Skeletal muscle cell (primary cell): ENCODE results near the gene THRB.

Source experiments
- DNase-seq: peaks from one replicate; pipeline ENCODE4 v3.0.0-alpha.2; 2010; ENCODE audit warnings: low read depth
- H3K4me3 ChIP-seq: 2 replicates; pipeline ENCODE4 v1.5.1; 2011; ENCODE audit warnings: low read depth, mild to moderate bottlenecking, control low read depth, low read length, moderate library complexity

Gene THRB

DNA sequence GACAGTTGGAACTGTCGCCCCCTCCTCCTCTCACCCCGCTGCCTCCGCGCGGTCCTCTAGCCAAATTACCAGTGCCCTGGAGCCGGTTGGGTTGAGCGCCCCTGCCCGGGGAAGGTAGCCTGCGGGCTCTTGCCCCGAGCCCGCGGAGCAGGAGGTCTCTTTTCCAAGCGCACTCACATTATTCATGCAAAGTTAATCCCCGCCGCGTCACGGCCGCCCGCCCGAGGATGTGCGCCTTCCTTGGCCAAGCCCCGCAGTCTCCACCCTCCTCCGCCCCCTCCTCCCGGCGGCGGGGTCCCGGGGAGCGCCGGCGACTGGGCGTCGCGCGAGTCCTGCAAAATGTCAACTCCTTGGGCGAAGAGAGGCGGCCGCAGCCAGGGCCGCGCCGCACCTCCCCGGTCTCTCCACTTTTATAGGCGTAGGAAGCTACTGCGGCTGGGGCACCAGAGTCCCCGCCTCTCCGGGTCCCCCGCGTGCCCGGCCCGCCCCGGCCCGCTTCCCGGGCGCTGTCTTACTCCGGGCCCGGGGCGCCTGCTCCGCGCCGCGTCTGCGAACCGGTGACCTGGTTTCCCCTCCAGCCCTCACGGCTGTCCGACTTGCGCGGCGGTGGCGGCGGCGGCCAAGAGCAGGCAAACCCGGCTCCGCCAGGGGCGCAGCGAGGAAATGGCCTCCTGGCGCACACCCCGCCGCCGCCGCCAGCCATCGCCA, at the start of gene THRB:
Gene THRB, minus strand, starts transcription at position 233 of the 708 bp plus-strand sequence.
- DNase-seq: no peak

DNA sequence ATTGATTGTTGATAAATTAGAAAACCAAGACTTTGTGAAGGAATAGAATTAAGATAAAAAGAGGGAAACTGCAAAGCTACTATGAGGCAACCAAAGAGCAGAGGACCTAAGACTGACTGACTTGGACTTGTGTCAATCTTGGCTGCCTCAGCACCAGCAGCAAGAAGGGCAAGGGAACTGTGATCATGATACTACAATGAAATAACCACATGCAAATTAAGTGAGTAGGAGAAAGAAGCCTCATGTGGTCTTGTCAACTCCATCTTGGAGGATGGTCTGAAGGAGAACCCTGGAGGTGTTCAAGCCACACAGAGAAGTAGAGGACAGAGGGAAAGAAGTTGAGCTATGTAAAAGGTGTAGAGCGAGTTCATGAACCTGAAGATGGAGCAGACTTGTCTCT, 47.3 kb upstream of the THRB start:
- no peak for DNase-seq
- no peak overlapping the region for H3K4me3 ChIP-seq

More for the DNA sequence above, at the start of gene THRB:
- peak within 1 kb of the TSS; percentile 60 for H3K4me3 ChIP-seq

DNA sequence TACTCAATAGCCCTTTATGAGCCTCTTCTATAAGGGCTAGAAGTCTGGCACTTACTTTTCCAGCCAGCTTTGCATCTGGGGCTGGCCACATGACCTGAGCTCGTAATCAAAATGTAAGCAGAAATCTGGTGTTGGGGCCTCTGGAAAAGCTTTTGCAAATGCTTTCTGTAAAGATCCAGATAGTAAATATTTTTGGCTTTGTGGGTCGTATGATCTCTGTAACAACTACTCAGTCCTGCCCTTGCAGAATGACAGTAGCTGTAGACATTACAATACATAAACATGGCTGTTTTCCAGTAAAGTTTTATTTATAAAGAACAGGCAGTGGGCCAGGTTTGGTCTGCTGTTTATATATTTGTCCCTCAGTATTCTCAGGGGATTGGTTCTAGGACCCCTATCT, 46.2 kb upstream of the THRB start:
- no peak for DNase-seq
- H3K4me3 ChIP-seq: no peak overlapping the region

DNA sequence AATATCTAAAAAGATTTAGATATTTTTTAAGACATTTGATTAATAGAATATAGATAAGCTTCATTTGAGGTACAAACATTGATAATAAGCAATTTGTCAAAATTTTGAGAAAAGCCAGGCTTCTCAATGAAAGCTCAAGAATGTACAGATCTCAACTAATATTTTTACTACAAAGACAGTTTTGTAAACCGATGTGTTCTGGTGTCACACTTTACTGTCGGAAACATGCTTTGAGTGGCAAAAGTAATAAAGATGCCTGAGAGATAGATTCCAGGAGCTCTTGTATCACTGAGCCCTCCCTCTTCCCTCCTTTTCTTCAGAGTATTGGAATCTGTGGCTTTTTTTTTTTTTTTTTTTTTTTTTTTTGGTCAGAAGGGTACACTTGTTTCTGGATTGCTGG, 45.0 kb upstream of the THRB start:
- no peak for DNase-seq
- H3K4me3 ChIP-seq: no peak overlapping the region

DNA sequence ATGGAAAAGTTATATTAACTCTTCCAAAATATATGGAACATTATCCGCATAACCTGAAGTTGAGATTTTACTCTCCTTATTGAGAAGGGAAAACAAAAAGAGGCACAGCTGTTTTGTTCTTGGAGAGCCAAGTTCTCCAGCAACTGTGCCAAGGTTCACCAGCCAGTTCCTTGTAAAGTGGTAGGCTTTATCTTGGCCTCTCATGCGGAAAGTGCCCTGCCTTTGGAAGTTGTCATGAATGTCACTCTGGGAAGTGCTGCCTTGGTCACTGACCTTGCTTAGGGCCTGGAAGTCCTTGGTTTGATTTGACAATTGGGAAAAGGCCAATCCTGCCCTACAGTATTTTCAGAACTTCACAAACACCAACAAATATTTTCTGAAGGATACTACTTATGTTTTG, 44.2 kb upstream of the THRB start:
- H3K4me3 ChIP-seq: no peak overlapping the region
- no peak for DNase-seq

DNA sequence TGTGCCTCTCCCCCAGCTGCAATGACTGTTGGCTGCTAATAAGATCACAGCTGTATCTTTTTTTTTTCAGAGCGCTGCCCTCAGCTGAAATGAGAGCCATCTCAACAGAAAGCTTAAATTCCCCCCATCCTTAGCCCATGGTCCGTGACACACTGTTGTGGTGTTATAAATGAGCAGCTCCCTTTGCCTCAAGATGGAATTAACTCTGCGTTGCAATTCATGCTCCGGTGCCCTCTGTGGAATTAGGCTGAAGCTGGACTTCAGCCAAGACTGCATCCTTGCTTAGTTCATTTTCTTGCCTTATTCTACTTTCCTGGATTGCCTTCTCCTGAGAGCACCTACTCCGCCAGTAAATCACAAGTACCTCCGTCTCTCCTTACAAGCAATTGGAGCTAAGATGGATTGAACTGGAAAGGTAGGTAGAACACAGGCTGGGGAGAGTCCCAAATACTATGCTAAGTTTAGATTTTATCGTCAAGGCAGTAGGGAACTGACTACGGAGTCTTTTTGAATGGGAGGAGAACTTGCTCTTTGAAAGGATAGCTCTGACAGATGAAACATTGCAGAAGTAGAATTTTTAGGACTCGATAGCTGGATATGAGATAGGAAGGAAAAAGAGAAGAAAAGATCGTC, 39.0 kb upstream of the THRB start:
- no peak overlapping the region for H3K4me3 ChIP-seq
- DNase-seq: no peak

DNA sequence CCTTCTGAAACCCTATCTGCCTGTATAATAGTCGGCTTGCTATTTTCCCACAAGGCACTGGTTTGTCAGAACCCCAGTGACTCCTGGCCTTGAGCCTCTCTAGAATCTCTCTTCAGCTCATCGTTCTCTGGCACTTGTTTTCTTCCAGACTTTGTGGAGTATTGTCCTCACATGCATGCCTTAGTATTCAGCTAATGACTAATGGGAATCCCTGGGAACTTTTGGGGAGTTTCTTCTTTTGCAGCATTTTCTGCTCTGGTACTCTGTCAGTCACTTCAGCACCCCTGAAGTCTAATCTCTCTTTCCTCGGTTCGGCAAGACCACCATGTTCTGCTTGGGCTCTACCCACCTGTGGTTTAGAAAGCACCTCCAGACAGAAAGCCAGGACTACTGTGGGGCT, 35.8 kb upstream of the THRB start:
- no peak overlapping the region for H3K4me3 ChIP-seq
- no peak for DNase-seq

DNA sequence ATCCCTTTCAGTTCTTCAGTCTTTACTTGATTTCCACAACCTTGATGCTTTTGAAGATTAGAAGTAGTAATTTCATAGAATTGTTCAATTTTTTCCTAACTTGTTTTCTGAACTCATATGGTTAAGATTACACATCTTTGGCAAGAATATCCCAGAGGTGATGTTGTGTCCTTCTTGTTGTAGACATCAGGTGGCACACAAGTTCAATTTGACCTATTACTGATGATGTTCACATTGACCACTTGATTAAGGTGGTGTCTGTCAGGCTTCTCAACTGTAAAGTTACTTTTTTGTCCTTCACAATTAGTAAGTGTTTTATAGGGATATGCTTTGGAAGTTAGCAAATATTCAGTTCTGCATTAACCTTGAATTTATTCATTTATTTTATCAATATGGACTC, 34.6 kb upstream of the THRB start:
- no peak for DNase-seq
- H3K4me3 ChIP-seq: no peak overlapping the region

DNA sequence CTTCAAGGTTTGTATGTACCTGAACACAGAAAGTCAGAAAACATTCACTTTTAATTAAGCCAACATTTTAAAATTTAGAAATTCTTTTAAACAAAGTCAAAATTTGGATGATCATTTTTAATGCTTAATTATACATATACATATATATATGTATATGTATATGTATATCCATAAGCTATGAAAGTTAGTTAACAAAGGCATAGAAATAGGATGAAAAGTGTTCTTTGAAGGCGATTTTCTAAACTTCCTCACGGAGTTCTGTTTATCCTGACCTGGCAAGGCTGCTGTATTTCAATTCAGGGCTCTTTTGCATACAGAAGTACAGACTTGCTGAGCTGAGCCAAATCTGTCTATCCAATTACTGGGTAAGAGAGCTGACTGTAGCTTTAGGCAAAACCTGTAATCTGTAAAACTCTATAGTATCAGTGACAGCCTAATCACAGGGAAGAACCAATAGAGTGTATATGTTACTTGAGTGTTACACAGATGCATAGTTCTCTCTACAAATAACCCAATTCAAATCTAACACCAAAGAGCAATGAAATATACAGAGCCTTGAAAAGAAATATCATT, 32.1 kb upstream of the THRB start:
- H3K4me3 ChIP-seq: no peak overlapping the region
- no peak for DNase-seq

DNA sequence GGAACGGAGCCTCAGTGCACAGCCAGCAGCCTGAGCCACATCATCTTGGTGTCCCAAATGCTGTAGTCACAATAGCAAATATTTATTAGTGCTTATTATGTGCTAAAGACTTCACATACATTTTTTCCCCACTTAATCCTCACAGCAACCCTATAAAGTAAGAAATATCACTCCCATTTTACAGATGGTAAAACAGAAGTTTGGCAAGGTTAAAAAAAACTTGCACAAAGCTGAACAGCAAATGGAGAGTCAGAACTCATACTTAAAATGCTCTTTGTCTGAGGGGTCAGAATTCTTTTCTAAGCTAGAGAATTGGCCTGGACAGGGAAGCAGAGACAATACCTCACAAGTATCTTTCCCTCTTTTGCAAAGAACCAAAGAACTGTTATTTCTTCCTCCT, 30.9 kb upstream of the THRB start:
- no peak for DNase-seq
- no peak overlapping the region for H3K4me3 ChIP-seq

DNA sequence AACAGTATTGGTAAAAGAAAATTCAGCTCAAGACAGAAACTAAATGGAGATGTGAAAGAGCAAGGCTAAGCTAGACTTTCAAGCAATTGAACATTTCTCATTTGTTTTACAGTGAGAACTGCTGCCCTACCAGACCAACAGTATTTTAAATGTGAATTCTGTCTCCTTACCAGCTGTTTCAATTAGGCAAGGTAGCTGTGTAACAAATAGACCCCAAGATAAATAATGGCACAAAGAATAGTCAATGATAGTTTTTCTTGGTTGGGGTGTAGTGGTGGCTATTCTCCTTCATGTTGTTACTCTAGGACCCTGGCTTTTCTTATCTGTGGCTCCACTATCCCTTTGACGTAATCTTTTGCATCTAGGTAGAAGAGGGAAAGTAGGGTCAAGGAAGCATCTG, 30.4 kb upstream of the THRB start:
- H3K4me3 ChIP-seq: no peak overlapping the region
- no peak for DNase-seq

DNA sequence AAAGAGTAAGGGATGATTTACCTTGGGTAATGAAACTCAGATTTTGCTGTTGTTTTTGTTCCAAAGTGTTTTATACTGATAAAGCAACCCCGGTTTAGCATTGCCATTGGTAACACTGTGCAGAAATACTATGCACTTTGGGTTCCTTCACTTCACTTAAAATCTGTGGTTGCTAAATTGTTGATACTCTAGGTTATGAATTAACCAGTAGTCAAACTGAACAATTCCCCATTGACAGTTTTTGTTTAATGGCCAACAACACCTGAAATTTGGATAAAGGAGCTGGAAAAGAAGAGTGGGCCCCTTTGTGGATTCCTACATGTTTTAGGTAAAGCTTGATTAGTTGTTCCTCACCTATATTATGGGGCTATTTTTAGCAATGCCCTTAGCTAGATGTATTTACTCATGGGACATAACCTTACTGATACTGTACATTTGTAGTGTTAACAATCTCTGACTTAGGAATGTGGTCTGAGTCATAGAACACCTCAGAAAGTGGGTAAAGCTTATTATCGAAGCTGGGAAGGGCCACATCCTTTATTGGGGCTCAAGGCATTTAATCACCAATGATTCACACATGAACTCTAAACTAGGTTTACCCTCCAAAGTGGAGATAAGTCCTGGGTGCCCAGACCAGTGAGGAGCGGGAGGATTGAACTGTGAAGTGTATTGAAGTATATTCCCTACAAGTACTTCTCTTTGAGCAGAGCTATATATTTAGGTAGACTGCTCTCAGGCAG, 29.5 kb upstream of the THRB start:
- H3K4me3 ChIP-seq: no peak overlapping the region
- no peak for DNase-seq

DNA sequence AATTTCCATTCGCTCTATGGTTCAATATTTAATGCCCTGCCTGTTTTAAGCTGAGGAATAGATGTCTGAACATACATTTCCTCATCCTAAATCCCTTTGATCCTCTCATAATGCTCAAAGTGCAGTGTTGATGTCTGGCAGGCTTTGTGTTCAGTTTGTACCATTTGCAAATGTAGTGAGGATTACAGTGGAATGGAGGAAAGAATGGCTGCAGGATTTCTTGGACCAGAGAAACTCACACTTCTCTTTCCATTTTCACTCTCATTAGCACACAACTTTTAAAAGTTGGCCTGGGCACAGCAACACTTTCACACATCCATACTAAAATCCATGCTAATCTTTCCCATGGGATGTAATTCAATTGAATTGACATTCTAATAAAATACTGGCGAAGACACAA, 28.6 kb upstream of the THRB start:
- DNase-seq: no peak
- no peak overlapping the region for H3K4me3 ChIP-seq

DNA sequence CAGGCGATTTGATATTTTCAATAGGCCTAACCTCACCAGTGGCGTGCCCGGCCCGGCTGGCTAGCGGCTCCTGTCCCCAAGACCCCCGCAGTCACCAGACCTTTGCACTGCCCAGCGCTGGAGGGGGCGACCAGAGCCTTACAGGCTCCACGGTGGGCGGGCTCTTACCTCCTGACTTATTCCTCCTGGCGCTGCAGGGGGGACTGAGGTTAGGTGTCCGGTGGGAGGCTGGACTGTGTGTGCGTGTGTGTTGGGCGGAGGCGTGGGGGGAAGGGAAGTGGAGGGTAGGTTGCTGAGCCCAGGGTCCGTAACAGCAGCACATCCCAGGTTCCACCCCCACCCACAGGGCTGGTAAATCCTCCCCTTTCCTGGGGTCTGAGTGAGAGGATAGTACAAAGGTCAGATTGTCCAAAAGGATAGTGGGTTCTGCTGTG, 27.5 kb upstream of the THRB start:
- no peak for DNase-seq
- H3K4me3 ChIP-seq: peak overlapping the region; percentile 51

DNA sequence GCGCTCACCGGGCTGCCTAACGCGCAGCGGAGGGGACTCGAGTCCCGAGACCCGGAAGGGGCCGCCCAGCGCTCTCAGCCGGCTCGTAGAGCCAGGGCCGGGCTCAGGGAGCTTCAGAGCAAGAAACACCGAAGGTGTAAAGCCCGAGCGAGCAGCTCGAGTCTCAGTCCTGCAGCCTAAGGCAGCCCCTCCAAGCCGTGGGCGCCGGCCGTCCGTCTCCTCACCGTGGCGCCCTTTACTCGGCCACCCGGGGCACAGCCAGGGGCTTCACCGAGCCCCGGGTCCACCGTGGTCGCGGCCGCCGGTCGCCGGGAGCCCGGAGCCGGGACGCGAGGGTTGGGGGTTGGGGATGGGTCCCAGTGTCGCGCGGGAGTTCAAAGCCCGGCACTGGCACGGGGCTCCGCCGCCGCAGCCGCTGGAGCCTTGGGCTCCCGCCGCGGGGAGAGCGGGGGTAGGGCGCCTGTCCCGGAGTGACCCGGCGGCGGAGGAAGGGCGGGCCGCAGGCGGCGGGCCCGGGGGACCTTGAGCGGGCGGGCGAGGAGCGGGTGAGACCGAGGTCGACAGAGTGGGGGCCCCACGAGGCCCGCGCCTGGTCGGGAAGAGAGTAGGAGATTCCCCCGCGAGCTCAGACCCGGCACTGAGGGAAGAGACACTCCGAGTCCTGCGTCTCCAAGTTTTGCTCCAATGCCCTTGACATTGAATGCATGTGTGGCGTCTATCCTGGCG, 26.9 kb upstream of the THRB start:
- no peak for DNase-seq
- peak overlapping the region; percentile 51 for H3K4me3 ChIP-seq

DNA sequence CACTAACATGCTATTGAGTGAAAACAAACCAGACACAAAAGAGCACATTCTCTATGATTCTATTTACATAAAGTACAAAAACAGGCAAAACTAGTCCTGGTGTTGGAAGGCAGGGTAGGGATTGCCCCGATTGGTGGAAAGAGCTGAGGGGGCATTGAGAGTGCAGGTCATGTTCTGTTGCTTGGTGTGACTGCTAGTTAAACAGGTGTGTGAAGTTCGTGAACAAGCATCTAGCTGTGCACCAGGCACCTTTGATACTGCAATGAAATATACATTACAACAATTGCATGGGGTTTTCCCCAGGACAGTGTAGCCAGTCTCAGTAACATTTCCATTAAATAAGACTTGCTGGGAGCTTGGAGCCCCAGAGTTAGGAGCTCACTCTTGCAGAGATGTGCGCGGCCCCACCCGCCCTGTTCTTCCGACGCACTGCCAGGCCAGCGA, 26.3 kb upstream of the THRB start:
- H3K4me3 ChIP-seq: peak overlapping the region; percentile 51
- no peak for DNase-seq

DNA sequence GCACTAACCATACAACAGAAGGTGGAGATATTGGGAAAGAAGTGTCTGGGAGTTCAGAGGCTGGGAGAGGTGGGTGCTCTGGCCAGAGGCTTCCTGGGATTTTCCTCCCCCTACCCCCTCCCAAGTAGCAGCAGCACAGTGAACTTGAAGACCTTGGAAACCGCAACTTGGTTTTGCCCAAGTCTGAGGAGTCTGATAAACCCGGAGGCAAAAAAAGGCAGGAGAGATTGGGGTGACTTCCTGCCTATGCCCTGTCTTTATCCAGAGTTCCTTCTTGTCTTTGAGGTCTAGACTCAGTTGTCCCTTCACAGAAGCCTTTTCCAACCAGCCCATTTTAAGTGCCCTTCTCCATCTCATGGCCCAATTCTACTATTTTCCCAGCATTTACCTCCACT, 25.4 kb upstream of the THRB start:
- no peak overlapping the region for H3K4me3 ChIP-seq
- no peak for DNase-seq

DNA sequence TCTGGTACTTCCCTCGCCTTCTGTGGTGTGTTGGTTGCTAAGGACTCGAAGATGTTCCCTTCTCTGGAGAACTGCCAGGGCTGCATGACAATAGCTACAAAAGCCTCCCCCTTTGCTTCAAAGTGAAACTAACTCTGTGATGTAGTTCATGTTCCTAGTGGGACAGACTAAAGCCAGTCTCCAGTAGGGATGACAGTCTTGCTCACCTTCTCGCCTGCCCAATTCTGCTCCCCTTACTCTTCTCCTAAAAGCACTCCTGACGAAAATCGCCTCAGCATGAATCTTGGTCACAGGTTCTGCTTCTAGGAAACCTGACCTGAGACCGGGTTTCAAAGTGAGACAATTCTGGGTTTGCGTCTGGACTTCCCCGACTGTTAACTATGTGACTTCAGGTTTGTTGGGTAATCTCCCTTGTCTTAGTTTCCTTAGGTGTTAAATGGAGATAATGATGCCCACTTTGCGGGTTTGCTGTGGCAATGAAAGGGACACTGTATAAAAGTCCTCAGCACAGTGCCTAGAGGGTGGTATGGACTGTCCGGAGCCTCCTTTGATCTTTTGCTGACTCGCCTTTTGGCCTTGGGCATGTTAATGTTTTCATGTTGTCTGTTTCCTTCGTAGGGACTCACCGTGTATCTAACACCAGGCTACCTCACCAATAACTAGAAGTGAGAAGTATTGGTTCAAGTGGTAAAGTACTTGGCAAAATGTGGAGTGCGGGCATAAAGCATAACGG, 24.9 kb upstream of the THRB start:
- DNase-seq: no peak

DNA sequence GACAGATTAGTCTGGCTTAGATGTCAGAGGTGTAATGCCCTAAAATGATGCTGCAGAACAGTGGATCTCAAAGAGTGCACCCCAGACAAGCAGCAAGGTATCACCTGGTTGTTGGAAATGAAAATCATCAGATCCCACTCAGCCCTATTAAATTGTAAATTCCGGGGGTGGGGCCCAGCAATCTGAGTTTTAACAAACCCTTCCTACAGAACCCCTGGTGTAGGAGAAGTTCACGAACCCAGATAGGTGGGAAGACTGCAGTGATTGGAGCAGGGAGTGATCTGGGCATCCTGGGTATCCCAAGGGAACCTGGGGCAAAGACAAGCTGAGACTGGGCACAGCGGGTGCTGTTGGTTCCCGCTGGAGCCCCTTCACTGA, 24.3 kb upstream of the THRB start:
- DNase-seq: no peak
- no peak overlapping the region for H3K4me3 ChIP-seq

More for the DNA sequence above, 24.9 kb upstream of the THRB start:
- no peak overlapping the region for H3K4me3 ChIP-seq
